Nephron progenitor cell (in vitro differentiated cells): ENCODE data around the gene DCLK2.

ENCODE experiments used
- DNase-seq: peaks from one replicate; pipeline ENCODE4 v3.0.0; 2021
- H3K27ac Mint-ChIP-seq: 2 replicates; pipeline ENCODE4 v1.8.0; 2021; ENCODE audit warnings: mild to moderate bottlenecking, moderate library complexity, mixed read lengths
- H3K27me3 Mint-ChIP-seq: 2 replicates; pipeline ENCODE4 v1.8.0; 2021; ENCODE audit warnings: mild to moderate bottlenecking, low read depth, mixed read lengths; ENCODE audit not compliant: poor library complexity
- H3K36me3 Mint-ChIP-seq: 2 replicates; pipeline ENCODE4 v1.8.0; 2021; ENCODE audit warnings: low read depth, mixed read lengths
- H3K4me1 Mint-ChIP-seq: 2 replicates; pipeline ENCODE4 v1.8.0; 2021; ENCODE audit warnings: mixed read lengths
- H3K4me3 Mint-ChIP-seq: 2 replicates; pipeline ENCODE4 v1.8.0; 2021; ENCODE audit warnings: mild to moderate bottlenecking, moderate library complexity, mixed read lengths
- H3K9me3 Mint-ChIP-seq: 2 replicates; pipeline ENCODE4 v1.8.0; 2021; ENCODE audit warnings: mild to moderate bottlenecking, moderate library complexity, mixed read lengths
- TF ChIP-seq, protein P1 (sequence below): fragments of 200-600 bp; sonication (generic); IDR thresholded peaks from 2 replicates; pipeline ENCODE4 v1.5.0; 2021; ENCODE audit warnings: antibody characterized with exemption

DCLK2 gene

DNA sequence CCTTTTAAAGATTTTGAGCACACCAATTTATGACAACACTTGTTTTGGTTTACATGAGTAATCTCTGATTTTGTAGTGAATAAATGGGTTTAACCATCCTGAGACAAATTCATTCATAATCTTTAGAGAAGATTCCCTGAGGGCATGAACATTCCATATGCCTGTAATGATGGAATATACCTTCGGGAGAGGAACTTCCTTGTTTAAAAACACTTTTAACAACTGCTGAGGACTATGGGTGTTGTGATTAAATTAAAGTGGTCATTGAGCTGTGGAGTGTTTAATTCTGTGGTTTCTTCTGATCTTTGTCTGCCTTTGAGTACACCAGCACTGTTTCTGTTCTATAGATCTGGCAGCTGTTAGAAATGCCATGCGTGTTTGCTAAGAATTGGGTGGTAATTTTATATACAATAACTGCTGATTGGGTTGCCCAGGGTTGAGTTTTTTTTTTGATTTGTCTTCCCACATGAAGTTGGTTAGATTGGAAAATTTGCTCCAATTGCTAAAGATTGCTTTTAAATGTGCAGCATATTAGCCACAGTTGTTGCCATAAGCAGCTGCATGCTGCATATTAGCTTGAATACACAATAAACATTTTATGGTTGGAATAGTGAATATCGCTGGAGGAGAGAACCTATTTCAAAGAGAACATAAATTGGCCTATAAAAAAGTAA is 86.8 kb downstream of the DCLK2 start:
- DNase-seq, result no peak
- Mint-ChIP-seq H3K4me3 (no peak overlapping the region), H3K9me3 (peaks cover 14% of the 10 kb centered on the region), H3K36me3 (peaks cover 14% of the 10 kb centered on the region), H3K27me3 (peaks cover 4% of the 10 kb centered on the region), H3K27ac (no peak overlapping the region), H3K4me1 (no peaks in the 10 kb centered on the region)
- TF ChIP-seq, protein P1, sequence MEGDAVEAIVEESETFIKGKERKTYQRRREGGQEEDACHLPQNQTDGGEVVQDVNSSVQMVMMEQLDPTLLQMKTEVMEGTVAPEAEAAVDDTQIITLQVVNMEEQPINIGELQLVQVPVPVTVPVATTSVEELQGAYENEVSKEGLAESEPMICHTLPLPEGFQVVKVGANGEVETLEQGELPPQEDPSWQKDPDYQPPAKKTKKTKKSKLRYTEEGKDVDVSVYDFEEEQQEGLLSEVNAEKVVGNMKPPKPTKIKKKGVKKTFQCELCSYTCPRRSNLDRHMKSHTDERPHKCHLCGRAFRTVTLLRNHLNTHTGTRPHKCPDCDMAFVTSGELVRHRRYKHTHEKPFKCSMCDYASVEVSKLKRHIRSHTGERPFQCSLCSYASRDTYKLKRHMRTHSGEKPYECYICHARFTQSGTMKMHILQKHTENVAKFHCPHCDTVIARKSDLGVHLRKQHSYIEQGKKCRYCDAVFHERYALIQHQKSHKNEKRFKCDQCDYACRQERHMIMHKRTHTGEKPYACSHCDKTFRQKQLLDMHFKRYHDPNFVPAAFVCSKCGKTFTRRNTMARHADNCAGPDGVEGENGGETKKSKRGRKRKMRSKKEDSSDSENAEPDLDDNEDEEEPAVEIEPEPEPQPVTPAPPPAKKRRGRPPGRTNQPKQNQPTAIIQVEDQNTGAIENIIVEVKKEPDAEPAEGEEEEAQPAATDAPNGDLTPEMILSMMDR, result no peak

DNA sequence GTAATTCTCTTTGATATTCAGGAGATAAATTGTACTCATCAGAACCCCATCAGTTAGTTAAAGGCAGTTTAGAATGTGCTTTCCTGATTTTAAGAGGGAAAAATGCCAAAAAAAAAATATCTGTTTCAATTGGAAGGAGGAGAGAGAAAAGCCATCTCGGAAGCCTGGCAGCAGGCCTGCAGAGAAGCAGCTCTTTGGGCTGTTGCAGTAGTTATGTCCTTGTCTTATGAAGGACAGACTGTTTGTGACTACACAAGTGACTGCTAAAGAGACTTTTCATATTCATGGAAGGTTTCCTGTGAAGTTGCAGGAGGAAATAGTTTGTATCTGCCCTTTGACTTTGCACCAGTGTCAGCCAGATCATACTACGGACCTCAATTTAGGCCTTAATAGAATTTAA is 88.8 kb downstream of the DCLK2 start:
- H3K36me3 Mint-ChIP-seq, result peaks cover 14% of the 10 kb centered on the region
- no peak overlapping the region for H3K4me3 Mint-ChIP-seq
- DNase-seq, result no peak
- H3K9me3 Mint-ChIP-seq, result peaks cover 25% of the 10 kb centered on the region
- peaks cover 4% of the 10 kb centered on the region for H3K27me3 Mint-ChIP-seq
- H3K4me1 Mint-ChIP-seq, result no peaks in the 10 kb centered on the region
- TF ChIP-seq, protein P1, result no peak
- no peak overlapping the region for H3K27ac Mint-ChIP-seq

DNA sequence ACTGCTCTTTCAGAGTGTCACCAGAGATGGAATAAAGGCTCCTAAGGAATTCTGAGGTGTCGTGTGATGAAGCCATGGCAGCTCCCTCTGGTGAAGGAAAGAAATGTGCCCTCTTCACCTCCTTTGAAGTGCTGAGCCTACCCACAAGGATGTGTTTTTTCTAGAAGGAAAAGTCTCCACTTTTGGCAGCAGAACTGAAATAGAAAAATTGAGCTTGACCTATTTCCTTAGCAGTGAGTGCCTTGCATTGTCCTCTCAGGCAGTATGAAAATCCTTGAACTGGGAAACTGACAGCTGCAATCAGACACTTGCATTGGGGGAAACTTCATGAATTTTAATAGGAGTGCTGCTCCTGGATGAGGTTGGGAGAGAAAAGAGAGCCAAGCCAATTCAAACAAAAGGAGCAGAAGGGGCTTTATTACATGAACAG is 95.2 kb downstream of the DCLK2 start:
- peaks cover 12% of the 10 kb centered on the region for H3K9me3 Mint-ChIP-seq
- peaks cover 16% of the 10 kb centered on the region for H3K4me1 Mint-ChIP-seq
- TF ChIP-seq, protein P1, result no peak
- H3K4me3 Mint-ChIP-seq, result no peak overlapping the region
- DNase-seq, result no peak
- H3K36me3 Mint-ChIP-seq, result peaks cover 3% of the 10 kb centered on the region
- no peak overlapping the region for H3K27ac Mint-ChIP-seq
- peaks cover 10% of the 10 kb centered on the region for H3K27me3 Mint-ChIP-seq

DNA sequence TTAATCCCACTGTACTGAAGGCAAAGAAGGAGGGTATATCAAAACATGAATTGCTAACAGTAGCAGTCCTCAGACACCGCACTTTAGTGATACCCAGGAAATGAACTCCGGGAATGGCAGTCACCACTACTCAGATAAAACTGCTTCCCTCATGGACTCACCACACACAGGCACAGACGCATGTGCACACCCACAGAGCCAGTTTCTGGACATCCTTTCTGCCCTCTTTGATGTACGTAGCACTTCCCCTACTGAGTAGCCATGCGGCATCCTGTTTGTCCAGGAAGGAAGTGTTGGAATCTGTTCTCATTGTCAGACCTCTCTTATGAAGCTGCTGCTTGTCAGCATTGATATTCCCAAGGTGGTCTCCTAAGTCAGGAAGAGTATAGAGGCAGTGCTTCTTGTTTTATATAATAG is 95.7 kb downstream of the DCLK2 start:
- H3K9me3 Mint-ChIP-seq, result peaks cover 11% of the 10 kb centered on the region
- no peak for DNase-seq
- TF ChIP-seq, protein P1, result no peak
- H3K36me3 Mint-ChIP-seq, result no peaks in the 10 kb centered on the region
- no peak overlapping the region for H3K27ac Mint-ChIP-seq
- H3K27me3 Mint-ChIP-seq, result peaks cover 15% of the 10 kb centered on the region
- H3K4me3 Mint-ChIP-seq, result no peak overlapping the region
- H3K4me1 Mint-ChIP-seq, result peaks cover 16% of the 10 kb centered on the region

DNA sequence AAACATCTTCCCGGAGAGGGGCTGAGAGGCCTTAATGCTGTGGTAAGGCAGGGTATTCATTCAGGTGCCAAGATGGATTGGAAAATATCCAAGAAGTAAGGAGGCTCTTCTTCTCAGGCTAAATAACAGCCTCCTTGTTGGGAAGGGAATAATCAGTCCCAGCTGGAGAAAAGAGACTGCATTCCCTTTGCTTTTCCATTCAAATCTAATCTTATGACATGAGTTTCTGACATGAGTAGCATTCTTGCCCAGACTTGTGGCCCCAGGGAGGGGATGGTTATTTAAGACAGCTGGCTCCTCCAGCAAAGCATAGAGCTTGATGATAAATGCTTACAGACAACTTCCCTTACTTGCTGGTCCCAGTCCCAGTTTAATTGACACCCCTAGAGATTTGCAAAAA is 98.3 kb downstream of the DCLK2 start:
- H3K4me1 Mint-ChIP-seq, result peaks cover 21% of the 10 kb centered on the region
- no peak overlapping the region for H3K4me3 Mint-ChIP-seq

More for the DNA sequence above, 98.3 kb downstream of the DCLK2 start:
- DNase-seq, result no peak
- Mint-ChIP-seq H3K27ac (no peak overlapping the region), H3K9me3 (peaks cover 5% of the 10 kb centered on the region), H3K36me3 (no peaks in the 10 kb centered on the region), H3K27me3 (peaks cover 13% of the 10 kb centered on the region)
- TF ChIP-seq, protein P1, result no peak
